Kidney tubule cell (primary cell): ENCODE measurements around the gene PRDM11.
A peak's percentile ranks its signal among the peaks of the same experiment; 100 is the strongest.

Experiments used
- DNase-seq: peaks from one replicate; pipeline ENCODE4 v3.0.0-alpha.2; 2018; ENCODE audit warnings: low spot score

PRDM11 gene

GRCh38 chr11:45266676-45267020 is 120.2 kb downstream of the PRDM11 start:
- DNase-seq, result peak; percentile 76

DNA sequence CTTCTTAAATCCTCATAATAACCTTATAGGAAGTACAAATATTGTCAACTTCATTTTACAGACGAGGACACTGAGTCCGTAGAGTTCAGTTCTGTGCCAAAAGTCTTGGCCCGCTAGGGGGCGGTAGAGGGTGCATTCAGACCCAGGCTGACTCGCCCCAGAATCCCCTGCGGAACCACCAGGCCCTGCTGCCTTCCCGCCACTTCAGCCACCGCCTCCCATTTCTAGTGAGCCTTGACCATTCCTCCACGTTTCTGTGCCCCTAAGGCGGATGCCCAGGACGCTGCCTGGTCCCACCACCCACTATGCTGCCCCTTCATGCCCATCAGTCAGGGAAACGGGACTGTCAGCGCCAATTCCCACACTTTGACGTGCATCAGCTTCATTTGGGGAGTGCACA is 120.6 kb downstream of the PRDM11 start:
- no peak for DNase-seq

DNA sequence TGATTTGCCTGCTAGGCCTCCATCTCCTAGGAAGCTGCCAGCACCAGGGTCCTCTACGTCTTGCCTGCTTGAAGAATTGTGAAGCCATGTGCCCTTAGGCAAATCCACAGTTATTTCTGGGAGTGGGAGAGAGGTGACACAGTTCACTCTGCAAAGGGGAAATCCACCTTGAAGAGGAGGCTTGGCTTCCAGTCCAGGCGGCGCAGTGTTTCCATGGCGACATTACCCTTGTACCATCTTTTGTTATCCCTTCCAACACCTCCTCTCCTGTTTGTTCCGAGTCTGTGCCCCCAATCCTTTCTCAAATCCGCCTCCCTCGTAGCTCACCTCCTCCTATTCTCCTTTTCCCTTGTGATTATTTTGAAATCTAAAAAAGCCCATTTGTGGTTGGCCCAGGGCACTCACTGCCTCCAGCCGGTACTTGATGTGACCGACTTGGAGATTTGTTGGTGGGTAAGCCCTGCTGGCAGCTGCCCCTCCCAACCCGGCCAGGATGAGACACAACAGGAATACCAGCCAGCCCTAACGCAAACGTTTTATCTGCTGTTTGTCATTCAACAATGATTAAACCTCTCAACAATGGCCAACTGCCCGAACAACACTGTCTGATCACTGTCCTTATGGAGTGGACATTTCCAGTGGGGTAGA is 121.3 kb downstream of the PRDM11 start:
- peak; percentile 82 for DNase-seq

- DNase-seq, result no peak
Measured at GRCh38 chr11:45269678-45270077, 123.2 kb downstream of the PRDM11 start.

DNA sequence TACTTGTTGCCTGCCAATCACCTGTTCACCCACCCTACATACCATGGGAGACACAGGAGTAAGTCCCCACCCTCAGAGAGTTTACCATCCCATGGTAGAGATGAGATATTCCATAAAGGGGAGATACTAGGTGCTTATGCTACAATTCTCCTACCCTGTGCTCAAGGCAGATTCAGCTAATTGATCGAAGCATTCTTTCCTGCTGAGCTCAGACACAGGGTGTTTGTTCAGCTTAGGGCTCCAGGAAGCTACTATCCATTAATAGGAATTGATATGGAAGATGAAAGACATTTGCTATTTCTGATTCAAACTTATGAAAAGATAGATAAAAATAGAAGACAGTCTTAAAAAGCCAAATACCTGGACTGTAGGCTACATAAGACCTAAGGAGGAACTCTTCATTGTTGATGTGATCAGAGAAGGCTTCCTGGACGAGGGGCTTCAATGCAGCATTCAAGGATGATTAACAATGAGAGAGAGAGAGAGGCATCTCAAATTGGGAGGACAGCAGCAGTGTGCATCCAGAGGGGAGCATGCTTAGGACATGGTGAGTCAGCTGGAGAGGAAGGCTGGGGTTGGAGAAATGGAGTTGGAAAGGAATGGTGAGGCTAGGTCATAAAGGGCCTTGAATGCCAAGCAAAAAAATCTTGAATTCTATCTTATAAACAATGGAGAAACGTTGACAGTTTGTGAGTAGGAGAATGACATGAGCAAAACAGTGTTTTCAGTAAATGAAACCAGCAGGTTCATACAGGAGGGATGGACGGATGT is 124.7 kb downstream of the PRDM11 start:
- peak; percentile 42 for DNase-seq

GRCh38 chr11:45272701-45273100 is 126.3 kb downstream of the PRDM11 start:
- DNase-seq, result peak; percentile 65

DNA sequence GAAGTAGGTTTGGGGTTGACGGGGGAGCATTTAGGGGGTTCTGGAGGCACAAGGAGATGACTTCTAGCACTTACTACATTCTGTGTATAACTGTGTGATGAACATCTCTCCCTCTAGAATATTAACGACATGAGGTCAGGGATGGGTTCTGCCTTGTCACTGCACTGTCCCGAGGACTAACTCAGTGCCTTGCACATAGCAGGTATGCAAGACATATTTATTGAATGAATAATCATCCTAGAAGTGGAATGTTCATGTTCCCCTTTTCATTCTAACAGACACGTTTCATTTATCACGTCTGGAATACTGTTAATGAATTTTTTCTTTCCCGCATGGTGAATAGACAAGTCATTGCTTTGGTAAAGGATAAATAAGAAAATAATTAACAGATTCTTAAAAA is 127.1 kb downstream of the PRDM11 start:
- DNase-seq, result peak; percentile 94

- peak; percentile 58 for DNase-seq
Measured at GRCh38 chr11:45274206-45274605, 127.8 kb downstream of the PRDM11 start.

DNA sequence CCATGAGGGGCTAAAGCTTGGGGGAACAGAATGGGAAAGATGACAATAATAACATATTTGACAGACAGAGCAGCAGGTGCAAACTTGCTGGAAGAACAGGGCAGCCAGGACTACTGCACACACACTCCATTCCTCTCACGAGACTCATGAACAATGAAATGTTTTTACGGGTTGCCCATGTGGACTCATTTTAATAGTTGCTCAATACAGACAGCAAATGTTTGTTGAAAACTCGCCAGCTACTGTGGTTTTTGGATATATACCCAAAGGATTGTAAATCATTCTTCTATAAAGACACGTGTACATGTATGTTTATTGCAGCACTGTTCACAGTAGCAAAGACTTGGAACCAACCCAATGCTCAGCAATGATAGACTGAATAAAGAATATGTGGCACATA is 129.4 kb downstream of the PRDM11 start:
- no peak for DNase-seq

- peak; percentile 22 for DNase-seq
Measured at GRCh38 chr11:45278714-45279113, 132.3 kb downstream of the PRDM11 start.

DNA sequence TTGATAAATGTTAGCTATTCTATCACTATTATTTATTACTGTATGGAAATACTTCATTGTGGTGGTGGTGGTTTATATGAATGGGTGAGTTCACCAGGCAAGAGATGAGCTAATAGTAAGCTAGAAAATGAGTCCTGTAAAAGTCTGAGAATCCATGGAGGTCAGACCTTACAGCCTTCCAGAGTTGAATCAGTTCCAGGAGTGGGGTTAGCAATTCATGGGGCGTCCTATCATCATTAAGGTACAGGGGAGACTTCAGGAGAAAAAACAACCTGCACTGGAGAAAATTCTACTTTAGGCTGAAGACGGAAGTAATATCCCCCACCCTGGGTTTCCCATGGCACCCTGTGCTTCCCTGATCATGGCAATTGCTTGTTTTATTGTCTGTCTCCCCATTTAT is 133.2 kb downstream of the PRDM11 start:
- no peak for DNase-seq

- DNase-seq, result peak; percentile 42
Measured at GRCh38 chr11:45280449-45280848, 134.0 kb downstream of the PRDM11 start.

- peak; percentile 84 for DNase-seq
Measured at GRCh38 chr11:45282081-45282480, 135.6 kb downstream of the PRDM11 start.
